ENCODE results near the gene LCN12. TPM values are rescaled to one million over a fixed set of nuclear protein-coding genes. Genes with fewer than 3 reads are reported as not detected.

Gene LCN12
- total RNA-seq, 1 experiment from 2014 or later: 2.5 TPM

DNA sequence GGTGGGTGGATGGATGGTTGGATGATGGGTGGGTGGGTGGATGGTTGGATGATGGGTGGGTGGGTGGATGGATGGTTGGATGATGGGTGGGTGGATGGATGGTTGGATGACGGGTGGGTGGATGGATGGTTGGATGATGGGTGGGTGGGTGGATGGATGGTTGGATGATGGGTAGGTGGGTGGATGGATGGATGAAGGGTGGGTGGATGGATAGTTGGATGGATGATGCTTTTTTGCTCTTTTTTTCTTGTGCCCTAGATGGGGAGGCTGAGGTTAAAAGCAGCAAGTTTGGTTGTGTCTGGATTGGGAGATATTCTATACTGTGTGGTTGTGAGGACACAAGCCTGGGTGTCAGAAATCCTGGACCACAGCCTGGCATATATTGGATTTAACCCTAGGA, 5.4 kb downstream of the LCN12 start:
- no peaks in the 10 kb centered on the region for H3K27me3 ChIP-seq (ENCODE audit: control insufficient read depth, insufficient read depth, low read length)
- no peak overlapping the region for H3K27ac ChIP-seq (ENCODE audit: low read length)
- no peaks in the 10 kb centered on the region for H3K4me1 ChIP-seq (ENCODE audit: control insufficient read depth, insufficient read depth, low read length)
- no TSS peak for BruUV-seq (replicated peaks)
- DNase-seq (ENCODE audit: low read depth, low spot score): no peak
- no peak for ATAC-seq
- in situ Hi-C loops (cut with HindIII; ENCODE audit: low pct_unique_long_range_greater_than_20kb, low sequenced_read_pairs) (no loop called here), intact Hi-C loops (cut with micrococcal nuclease; ENCODE audit: unreplicated experiment) (no loop called here)
- H3K4me3 ChIP-seq (ENCODE audit: low read depth in 2 of 2, low read length in 2 of 2): no peak overlapping the region
- TF ChIP-seq SIN3A (IDR thresholded peaks at IDR 0.05; ENCODE audit: borderline replicate concordance, insufficient read depth, low read depth, low read length) (no peak), TCF7L2 (IDR thresholded peaks at IDR 0.05; ENCODE audit: low read depth, low read length) (no peak), POLR2AphosphoS5 (IDR thresholded peaks at IDR 0.05; ENCODE audit: low read depth, low read length) (no peak)
- TF ChIP-seq, protein P1, sequence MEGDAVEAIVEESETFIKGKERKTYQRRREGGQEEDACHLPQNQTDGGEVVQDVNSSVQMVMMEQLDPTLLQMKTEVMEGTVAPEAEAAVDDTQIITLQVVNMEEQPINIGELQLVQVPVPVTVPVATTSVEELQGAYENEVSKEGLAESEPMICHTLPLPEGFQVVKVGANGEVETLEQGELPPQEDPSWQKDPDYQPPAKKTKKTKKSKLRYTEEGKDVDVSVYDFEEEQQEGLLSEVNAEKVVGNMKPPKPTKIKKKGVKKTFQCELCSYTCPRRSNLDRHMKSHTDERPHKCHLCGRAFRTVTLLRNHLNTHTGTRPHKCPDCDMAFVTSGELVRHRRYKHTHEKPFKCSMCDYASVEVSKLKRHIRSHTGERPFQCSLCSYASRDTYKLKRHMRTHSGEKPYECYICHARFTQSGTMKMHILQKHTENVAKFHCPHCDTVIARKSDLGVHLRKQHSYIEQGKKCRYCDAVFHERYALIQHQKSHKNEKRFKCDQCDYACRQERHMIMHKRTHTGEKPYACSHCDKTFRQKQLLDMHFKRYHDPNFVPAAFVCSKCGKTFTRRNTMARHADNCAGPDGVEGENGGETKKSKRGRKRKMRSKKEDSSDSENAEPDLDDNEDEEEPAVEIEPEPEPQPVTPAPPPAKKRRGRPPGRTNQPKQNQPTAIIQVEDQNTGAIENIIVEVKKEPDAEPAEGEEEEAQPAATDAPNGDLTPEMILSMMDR (IDR thresholded peaks at IDR 0.05): no peak
- TF ChIP-seq, protein P2, sequence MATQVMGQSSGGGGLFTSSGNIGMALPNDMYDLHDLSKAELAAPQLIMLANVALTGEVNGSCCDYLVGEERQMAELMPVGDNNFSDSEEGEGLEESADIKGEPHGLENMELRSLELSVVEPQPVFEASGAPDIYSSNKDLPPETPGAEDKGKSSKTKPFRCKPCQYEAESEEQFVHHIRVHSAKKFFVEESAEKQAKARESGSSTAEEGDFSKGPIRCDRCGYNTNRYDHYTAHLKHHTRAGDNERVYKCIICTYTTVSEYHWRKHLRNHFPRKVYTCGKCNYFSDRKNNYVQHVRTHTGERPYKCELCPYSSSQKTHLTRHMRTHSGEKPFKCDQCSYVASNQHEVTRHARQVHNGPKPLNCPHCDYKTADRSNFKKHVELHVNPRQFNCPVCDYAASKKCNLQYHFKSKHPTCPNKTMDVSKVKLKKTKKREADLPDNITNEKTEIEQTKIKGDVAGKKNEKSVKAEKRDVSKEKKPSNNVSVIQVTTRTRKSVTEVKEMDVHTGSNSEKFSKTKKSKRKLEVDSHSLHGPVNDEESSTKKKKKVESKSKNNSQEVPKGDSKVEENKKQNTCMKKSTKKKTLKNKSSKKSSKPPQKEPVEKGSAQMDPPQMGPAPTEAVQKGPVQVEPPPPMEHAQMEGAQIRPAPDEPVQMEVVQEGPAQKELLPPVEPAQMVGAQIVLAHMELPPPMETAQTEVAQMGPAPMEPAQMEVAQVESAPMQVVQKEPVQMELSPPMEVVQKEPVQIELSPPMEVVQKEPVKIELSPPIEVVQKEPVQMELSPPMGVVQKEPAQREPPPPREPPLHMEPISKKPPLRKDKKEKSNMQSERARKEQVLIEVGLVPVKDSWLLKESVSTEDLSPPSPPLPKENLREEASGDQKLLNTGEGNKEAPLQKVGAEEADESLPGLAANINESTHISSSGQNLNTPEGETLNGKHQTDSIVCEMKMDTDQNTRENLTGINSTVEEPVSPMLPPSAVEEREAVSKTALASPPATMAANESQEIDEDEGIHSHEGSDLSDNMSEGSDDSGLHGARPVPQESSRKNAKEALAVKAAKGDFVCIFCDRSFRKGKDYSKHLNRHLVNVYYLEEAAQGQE (IDR thresholded peaks at IDR 0.05; ENCODE audit: insufficient read depth in 1 of 2, low read depth in 2 of 2, low read length in 1 of 2): no peak
- H3K9me3 ChIP-seq (ENCODE audit: control insufficient read depth, insufficient read depth, low read depth, low read length): no peaks in the 10 kb centered on the region
- ChIA-PET POLR2A (no interaction called here), CTCF (no interaction called here)
- no peaks in the 10 kb centered on the region for H3K36me3 ChIP-seq (ENCODE audit: control insufficient read depth, insufficient read depth, low read length)

DNA sequence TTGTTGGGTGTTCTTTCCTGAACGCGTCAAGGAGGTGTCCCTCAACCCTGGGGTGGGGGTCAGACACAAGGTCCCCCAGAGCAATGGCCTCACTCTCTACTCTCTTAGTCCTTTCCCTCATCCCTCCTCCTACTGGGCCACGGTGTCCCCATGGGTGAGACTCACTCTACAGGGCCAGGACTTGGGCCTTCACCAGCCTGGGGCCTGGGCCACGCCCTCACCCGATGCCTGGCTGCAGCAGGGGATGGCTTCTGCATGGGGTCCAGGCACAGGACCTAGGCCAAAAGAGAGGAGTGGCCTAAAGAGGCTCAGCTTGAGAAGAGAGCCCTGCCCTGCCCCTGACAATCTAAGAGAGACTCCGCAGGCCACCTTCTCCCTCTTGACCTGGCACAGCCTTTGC, 5.8 kb downstream of the LCN12 start:
- no peak overlapping the region for H3K4me3 ChIP-seq (ENCODE audit: low read depth in 2 of 2, low read length in 2 of 2)
- ChIA-PET CTCF (no interaction called here), POLR2A (no interaction called here)
- TF ChIP-seq, protein P1 (IDR thresholded peaks at IDR 0.05): no peak
- TF ChIP-seq TCF7L2 (IDR thresholded peaks at IDR 0.05; ENCODE audit: low read depth, low read length) (no peak), POLR2AphosphoS5 (IDR thresholded peaks at IDR 0.05; ENCODE audit: low read depth, low read length) (no peak), SIN3A (IDR thresholded peaks at IDR 0.05; ENCODE audit: borderline replicate concordance, insufficient read depth, low read depth, low read length) (no peak)
- TF ChIP-seq, protein P2 (IDR thresholded peaks at IDR 0.05; ENCODE audit: insufficient read depth in 1 of 2, low read depth in 2 of 2, low read length in 1 of 2): no peak
- DNase-seq (ENCODE audit: low read depth, low spot score): no peak
- ATAC-seq: no peak
- in situ Hi-C loops (cut with HindIII; ENCODE audit: low pct_unique_long_range_greater_than_20kb, low sequenced_read_pairs) (no loop called here), intact Hi-C loops (cut with micrococcal nuclease; ENCODE audit: unreplicated experiment) (no loop called here)
- no peaks in the 10 kb centered on the region for H3K9me3 ChIP-seq (ENCODE audit: control insufficient read depth, insufficient read depth, low read depth, low read length)
- H3K4me1 ChIP-seq (ENCODE audit: control insufficient read depth, insufficient read depth, low read length): no peaks in the 10 kb centered on the region
- no peaks in the 10 kb centered on the region for H3K27me3 ChIP-seq (ENCODE audit: control insufficient read depth, insufficient read depth, low read length)
- no TSS peak for BruUV-seq (replicated peaks)
- H3K27ac ChIP-seq (ENCODE audit: low read length): no peak overlapping the region
- H3K36me3 ChIP-seq (ENCODE audit: control insufficient read depth, insufficient read depth, low read length): no peaks in the 10 kb centered on the region

All from Panc1 (cell line).